COR-L47 (cell line): ENCODE results near the gene GALR2.
"Not testable (repeated sequence)": the region's sequence is repeated elsewhere in the genome, so short reads cannot be mapped to it uniquely, and the experiment has no call there.

Experiments
- DNase-seq: peaks from one replicate; lab custom pipeline; 2025; lab: John Stamatoyannopoulos, UW

GALR2 gene, protein sequence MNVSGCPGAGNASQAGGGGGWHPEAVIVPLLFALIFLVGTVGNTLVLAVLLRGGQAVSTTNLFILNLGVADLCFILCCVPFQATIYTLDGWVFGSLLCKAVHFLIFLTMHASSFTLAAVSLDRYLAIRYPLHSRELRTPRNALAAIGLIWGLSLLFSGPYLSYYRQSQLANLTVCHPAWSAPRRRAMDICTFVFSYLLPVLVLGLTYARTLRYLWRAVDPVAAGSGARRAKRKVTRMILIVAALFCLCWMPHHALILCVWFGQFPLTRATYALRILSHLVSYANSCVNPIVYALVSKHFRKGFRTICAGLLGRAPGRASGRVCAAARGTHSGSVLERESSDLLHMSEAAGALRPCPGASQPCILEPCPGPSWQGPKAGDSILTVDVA

DNA sequence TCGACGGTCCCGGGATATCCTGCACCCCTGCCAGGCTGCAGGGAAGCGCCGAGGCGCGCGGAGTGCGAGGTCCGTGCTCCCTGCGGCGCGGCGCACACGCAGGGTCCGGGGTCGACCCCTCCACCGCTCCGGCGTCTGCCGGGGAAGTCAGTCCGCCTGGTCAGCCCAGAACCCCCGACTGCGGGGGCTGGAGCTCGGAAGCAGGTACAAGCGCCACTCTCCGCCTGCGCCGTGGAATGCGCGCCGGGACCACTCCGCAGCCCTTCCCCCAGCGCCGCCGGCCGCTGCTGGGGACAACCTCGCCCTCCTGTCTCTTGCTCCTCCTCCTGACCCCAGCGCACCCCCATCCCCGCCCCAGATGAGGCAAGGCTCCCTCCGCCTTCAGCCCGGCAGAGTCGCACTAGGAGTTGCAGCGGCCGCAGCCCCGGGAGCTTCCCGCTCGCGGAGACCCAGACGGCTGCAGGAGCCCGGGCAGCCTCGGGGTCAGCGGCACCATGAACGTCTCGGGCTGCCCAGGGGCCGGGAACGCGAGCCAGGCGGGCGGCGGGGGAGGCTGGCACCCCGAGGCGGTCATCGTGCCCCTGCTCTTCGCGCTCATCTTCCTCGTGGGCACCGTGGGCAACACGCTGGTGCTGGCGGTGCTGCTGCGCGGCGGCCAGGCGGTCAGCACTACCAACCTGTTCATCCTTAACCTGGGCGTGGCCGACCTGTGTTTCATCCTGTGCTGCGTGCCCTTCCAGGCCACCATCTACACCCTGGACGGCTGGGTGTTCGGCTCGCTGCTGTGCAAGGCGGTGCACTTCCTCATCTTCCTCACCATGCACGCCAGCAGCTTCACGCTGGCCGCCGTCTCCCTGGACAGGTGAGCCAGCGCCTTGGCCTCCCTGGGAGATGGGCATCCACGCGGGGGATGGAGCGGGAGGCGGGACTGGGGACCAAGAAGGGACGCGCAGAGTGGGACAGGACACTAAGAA is at the start of gene GALR2:
GALR2 (plus strand) TSS at position 392 of the 974 bp plus-strand sequence; CDS start at position 495, 103 bp downstream.
- DNase-seq: no peak

DNA sequence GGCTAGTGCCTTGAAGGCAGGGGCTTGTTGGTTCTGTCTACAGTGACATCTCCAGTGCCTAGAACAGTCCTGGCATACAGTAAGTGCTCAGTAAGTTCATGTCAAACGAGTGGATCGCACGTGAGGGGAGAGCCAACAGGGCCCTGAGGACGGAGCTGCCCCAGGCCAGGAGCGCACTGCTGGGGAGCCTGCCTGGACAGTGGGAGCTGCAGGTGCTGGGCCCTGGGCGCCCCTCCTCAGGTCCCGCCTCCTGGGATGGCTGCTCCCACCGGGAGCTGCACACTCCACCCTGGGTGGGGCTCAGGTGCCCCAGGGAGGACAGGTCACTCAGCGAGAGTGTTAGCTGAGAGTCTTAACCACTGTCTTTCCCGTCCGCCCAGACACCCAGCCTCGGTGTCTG is 49.3 kb upstream of the GALR2 start:
- no peak for DNase-seq

DNA sequence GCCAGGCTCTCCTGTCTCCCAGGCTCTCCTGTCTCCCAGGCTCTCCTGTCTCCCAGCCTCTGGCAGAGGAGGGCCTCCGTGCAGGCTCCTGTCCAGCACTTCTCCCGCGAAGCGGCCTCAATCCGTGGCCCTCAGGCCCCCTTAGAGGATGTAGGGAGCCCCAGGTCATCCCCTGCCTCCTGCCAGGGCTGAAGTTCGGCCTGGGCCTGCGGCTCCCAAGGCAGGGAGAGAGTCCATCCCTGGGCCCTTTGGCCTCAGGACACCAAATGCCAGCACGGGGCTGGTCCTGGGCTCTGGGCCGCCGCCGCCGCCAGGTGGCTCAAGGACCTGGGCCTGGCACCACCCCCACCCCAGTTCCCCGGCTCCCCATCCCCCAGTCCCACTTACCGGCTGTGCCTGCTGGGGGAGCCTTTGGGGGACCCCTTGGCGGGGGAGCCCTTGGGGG is 47.8 kb upstream of the GALR2 start:
- DNase-seq: no peak

DNA sequence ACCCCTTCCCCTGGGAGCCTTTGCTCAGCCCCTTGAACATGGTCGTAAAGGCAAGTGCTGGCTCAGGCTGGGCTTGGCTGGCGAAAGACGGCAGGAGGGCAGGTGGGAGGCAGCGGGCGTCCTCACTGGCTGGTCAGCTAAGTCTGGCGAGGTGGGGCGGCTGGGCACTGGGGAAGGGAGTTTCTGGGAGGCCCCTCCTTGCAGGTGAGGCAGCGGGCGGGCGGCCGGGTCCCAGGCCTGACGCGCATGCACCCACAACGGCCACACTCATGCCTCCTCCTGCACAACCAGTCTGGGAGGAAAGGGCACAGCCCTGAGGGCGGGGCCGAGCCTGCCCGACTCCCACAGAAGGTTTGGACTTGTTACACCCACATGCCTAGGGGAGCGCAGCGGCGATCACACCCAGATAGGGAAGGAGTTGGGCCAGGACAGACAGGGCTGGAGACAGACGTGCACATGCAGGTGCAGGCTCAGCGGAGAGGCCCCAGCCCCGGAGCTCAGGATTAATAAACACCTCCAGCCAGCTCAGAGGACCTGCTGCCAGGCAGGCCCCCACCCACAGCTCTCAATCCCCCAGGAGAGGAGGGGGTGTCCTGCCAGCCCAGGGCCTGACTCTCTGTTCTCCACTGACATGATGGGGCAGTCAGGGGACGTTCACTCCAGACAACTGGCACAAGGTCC is 47.3 kb upstream of the GALR2 start, which contains the start of gene EVPL:
EVPL (minus strand) TSS at position 148 of the 681 bp plus-strand sequence; CDS start at position 40, 108 bp downstream.
- DNase-seq: no peak

DNA sequence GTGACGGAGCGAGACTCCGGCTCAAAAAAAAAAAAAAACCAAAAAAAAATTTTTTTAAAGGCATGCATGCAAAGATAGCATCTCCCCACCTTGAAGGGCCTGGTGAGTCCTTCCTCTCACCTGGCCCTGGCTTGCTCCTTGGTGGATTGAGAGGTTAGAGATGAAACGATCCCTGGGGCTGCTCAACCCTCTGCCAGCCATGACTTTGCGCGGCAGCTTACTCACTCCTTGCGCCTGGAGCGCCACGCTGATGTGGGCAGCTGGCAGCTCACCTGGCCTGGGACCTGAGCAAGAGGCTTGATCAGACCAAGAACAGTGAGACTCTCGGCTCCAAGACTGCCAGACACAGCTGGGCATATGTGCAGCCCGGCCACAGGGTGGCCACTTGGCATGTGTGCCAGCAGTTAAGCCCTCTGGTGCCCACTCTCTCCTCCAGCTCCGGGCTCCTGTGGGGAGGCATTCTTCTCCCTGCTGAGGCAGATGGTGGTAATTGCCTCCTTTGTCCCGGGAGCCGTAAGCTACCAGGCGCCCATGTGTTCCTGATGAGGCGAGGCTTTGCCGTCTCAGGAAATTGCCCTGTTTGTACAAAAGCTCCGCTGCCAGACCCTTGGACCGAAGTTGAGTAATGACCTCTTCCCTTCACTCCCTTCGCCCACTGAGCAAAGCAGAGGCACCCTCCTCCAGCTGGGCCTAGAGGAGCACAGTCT is 42.4 kb upstream of the GALR2 start:
- DNase-seq: peak; percentile 91

DNA sequence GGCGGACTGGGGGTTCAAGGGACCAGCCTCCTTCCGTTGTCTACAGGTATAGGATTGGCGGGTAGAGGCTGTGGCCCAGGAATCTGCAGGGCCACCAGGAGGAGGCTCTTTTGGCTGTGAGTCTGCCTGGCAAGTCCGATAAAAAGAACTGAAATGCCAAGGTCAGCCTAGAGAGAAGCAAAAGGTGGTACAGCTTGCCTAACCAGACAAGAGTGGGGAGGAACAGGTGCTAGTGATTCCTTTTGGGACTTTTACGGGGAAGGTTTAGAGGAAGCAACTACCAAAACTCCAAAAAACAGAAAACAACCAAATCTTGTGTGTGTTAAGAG is 41.8 kb upstream of the GALR2 start:
- DNase-seq: no peak

DNA sequence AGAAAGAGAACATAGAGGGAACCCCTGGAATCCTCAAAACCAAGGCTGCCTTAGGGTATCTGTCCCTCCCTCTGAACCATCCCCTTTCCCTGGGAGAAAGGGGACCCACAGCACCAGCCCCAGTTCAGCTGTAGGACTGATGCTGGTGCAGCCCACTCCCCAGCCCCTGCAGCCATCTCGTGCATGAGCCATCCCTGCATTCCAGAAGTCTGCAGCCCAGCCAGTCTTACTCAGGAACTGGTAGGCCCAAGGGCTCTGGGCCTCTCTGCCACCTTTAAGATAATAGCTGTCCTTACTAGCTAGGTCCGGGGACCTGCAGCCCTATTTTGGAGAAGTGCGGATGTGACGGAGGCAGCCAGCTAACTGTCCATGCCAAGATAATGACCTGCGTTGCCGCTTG is 41.4 kb upstream of the GALR2 start:
- no peak for DNase-seq

DNA sequence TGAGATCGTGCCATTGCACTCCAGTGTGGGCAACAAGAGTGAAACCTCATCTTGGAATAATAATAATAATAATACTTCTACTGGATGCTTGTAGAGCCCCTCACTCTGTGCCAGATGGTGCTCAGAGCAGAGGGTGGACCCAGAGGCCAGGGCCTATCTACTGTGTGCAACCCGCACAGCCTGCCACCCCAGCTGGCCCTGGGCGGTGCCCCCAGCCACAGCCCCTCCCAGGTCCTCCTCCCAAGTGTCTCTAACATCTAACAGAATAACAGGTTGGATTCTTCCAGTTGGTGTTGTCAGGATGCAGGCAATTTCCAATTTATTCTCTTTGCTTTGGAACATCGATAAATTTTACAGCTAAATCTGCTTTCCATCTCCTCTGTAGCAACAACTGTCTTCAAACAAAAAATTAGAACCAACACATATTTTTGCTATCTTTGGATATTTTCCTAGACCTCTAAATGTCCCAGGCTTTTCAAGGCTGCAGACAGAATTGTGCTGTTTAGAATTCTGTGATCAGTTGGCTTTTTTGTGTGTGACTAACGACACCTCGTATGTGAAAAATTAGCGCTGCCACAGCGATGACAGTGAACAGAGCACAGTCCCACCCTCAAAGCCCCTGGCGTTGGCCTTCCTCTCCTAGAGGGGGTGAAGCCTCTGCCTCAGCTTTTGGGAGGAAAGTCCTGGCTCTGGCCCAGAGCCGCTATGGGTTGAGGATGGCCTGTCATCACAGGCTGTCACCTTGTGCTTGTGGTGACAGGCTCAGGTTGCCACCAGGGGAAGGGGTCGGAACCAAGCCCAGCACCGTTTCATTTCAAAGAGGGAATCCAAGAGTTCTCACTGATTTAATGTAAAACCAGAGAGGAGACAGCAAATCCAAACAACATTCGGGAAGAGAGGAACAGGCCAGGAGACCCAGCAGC is 39.9 kb upstream of the GALR2 start:
- DNase-seq: no peak

DNA sequence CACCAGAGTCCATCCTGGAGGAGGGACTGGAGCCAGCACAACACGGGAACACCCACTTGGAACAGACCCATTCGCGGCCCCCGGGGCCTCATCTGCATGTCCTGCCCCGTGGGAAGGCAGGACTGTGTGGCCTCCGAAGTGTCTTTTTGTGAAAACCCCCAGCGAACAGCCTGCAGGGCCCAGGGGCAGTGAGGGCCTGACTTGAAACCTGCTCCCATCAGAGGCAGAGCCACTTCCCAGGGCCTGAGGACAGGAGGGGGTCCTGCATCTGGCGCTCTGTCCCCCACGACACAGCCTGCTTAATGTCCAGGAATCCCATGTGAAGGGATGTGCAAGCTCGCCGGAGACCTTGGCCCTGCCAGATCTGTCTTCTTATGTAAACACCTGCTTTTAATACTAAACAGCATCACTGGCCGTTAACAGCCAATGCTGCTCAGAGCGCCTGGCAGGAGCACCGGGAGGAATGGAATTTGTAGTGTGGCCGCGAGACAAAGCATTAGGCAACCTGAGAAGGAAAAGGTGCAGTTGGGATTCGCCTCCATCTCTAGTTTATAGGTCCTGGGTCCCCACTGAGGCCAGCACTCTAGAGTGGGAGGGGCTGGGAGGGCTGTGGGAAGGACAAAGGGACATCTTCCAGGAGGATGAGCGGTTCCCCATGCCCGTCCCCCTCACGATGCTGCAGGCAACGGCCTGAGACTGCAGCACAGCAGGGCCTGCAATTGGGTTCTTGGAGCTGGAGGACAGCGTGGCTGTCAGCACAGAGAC is 37.9 kb upstream of the GALR2 start:
- DNase-seq: no peak

DNA sequence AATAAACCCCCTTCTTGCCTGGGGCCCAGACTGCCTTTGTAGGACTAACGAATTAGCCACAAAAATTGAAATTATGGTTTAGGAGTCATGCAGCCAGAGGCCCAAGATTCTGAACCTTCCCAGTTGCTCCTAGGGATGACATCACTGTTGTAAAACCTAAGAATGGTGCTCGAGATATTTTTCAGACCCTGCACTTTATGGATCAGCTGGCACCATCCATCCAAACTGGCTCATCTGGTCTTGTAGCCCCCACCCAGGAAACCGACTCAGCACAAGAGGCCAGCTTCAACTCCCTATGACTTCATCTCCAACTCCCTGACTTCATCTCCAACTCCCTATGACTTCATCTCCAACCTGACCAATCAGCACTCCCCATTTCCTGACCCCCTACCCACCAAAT is 36.5 kb upstream of the GALR2 start:
- no peak for DNase-seq

DNA sequence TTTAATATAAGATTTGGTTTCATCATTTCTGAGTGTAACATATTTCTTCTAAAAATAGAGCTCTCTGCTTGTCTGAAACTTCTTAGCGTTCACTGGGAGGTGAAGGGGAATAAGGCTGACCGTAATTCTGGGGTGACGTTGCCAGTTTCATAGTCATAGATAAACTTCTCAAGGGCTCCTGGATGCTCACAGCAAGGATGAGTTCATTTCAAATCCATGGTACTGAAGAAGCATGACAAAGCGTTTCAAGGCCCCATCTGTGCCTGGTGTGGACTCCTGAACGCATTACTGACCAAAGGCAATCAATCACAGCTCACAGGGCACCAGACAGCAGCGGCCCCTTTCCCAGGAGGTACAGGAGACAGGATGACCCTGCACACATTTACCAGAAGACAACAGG is 35.5 kb upstream of the GALR2 start:
- no peak for DNase-seq

DNA sequence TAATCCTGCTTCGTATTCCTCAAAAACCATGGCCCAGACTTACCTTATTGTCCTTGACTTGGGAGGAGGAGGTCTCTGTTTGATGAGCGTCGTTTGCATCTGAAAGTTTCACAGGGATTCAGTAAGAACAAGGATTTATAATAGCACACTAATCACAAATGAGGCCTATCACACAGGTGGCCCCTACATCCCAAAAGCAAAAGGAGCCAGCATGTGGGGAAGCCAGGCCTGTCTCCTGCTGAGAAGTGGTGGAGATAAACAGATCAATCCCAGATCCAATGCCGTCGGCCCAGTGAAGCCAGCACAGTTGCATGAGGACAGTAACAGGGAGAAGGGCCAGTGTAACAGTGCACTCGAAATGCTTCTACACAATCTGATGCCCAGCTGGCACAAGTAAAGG is 34.2 kb upstream of the GALR2 start:
- DNase-seq: no peak

DNA sequence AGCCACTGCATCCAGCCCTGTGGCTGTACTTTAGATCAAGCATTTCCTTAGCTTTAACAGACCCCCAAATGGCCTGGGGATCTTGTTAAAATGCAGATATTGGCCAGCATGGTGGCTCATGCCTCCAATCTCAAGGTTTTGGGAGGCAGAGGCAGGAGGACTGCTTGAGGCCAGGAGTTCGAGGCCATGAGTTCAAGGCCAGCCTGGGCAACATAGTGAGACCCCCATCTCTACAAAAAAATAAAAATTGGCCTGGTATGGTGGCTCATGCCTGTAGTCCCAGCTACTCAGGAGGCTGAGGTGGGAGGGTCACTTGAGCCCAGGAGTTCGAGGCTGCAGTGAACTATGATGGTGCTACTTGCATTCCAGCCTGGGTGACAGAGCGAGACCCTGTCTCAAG is 31.7 kb upstream of the GALR2 start:
- not testable (repeated sequence) for DNase-seq

DNA sequence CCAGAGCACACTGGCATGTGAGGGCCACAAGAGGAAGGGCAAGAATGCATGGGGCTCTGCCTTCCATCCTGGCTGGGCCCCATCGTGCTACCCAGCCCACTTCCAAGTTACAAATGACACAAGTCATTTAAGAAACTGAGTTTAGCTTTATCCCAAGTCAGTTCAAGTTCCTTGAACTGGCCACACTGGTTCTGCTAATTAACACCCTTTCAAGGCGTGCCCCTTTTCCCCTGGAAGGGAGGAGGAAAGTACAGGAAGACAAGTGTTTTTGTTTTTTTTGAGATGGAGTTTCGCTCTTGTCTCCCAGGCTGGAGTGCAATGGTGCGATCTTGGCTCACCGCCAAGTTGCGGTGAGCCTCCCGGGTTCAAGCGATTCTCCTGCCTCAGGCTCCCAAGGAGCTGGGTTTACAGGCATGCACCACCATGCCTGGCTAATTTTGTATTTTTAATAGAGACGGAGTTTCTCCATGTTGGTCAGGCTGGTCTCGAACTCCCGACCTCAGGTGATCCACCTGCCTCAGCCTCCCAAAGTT is 30.0 kb upstream of the GALR2 start:
- not testable (repeated sequence) for DNase-seq

DNA sequence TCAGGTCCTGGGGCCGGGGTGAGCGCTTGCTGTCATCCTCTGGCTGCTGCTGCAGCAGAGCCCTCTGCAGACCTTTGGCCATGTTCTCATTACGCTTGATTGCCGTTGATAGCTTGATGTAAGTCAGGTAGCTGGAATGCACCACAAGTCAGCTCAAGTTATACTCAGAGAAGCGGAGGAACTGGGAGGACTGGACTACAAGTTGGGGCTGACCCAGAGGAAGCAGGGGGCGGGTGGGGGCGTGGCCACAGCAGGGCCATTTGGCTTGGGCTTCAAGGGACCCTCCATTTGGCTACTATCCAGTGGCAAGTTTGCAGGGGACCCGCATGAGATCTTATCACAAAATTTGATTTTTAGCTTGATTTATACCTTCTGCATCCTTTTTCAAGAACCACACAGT is 28.5 kb upstream of the GALR2 start:
- DNase-seq: no peak

DNA sequence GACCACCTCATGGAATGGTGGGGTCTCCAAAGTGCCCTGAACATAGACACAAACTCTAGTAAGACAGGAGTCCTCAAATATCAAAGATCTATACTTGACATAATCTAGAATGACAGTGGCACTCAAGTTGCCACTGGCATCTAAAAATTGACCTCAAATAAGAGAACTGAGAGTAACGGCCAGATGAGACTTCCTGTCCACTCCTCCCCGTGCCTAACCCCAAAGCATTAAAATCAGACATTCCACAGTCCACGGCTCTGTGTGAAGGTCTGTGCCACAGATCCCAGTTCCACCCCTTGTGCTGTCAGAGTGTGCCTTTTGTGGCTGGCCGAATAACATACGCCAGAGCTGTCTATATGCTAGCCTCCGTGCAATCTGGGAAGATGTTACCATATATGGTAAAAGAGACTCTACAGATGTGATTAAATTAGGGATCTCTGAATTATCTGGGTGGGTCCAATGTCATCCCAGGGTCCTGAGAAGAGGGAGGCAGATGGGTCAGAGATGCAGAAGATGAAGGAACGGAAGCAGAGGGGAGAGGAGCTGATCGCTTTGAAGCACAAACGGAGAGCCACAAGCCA is 26.5 kb upstream of the GALR2 start:
- no peak for DNase-seq

DNA sequence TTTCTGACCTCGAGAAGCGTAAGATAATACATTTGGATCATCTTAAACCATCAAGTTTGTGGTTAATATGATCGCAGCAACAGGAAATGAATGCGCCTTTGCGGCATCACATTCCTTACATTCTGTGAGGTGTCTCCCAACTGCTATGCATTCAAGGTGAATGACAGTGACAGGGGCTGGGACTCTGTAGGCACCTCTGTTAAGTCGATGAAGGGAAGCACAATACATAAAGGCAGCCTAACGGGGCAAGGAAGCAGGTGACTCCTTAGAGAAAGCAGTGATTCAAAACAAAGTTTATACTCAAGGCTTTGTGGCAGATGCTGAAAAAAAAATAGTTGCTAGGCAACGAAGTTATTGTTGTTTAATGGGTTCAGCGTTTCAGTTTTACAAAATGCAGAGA is 25.9 kb upstream of the GALR2 start:
- no peak for DNase-seq

DNA sequence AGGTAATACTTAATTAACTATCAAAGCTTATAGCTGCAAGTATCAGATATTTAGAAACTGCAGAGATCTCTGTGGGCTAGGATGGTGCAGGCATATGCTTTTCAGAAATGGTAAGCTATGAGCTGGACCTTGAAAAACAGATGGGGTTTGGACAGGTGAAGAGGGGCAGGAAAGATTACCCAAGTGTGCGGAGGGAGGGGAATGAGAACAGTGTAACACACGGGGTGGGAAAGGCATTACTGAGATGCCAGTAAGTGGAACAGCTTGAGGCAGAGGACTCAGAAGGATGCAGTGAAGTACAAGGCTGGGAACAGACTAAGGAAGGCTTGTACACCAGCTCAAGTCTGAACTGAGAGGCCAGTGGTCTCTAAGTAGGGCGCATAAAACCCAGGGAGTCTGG is 25.3 kb upstream of the GALR2 start:
- no peak for DNase-seq

DNA sequence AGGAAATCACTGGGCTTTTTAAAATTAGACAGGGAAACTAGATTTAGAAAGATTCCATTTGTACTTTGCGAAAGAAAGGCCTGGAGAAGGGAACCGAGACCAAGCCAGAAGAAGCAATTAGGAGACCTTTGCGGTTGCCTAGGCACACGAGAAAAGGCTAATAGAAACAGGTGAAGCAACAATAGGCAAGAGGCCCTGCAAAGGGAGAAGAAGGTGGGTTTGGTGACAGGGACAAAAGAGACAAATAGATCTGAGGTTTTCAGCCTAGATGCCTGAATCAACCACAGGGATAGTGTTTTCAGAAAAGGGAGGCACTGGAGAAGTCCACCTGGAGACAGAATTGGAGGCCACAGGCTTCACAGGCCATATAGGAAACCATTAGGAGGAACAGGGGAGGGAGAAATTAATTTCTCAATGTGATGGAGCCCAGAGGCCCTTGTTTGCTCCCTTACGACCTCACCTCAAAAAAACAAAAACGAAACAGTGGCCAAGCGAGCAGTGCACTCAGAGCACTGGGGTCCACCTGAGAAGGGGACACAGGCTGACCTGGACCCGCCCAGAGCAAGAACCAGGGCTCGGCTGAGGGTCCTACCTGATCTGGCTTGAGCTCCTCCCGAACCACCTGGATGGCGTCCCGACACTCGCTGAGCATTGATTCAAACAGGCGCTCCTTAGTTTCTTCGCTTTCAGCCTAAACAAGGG is 24.6 kb upstream of the GALR2 start:
- no peak for DNase-seq
